ENCODE data around the gene SHLD1.

Gene SHLD1

DNA sequence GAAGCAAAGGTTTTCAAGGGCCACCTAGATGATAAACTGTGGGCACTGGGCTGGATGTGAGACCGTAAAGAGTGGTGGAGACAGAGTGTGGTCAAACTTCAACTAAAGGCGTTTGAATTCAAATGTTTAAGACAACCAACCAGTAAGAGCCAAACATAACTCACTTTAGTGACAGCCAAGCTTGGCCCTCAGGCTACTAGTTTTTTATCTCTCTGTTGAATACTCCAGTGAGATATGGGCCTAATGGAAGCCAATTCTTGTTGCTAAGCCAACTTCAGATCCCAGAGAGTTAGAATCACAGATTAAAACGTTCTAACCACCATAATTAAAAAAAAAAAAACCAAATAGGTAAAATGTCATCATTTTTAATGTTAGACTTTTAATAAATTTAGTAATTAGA, 142.9 kb downstream of the SHLD1 start:
- DNase-seq, result no peak
- no peak for ATAC-seq

DNA sequence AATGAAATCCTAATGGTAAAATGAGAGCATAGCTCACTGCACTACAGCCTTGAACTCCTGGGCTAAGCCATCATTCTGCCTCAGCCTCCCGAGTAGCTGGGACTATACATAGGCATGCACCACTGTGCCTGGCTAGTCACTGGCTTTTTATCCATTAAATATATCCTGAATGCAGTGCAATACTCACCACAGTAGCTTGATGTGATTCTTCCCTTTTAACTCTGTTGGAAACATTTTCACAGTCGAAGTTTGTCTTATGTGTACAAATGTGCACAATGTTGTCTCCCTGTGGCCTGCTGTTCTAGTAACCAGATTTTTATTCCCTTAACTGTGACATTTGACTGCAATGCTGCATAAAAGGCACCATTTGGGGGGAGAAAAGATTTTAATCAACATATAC, 143.4 kb downstream of the SHLD1 start:
- no peak for ATAC-seq
- DNase-seq, result no peak

DNA sequence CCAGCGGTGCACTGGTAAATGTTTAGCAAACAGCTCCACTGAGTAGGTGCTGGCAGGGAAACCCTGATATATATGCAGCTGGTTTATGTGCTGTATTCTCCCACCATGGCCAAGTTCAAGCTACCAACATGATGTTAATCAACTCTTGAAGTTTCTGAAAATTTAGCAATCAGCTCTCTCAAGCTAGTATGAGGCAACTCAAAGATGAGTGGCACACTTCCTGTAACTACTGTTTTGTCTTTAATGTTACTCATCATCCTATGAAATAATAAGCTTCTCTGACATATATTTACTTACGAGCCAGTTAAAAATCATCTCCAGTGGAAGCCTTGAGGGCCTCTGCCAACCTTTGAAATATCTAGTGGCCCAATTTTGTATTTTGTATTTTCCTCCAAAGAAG, 145.4 kb downstream of the SHLD1 start:
- ATAC-seq, result no peak
- no peak for DNase-seq

DNA sequence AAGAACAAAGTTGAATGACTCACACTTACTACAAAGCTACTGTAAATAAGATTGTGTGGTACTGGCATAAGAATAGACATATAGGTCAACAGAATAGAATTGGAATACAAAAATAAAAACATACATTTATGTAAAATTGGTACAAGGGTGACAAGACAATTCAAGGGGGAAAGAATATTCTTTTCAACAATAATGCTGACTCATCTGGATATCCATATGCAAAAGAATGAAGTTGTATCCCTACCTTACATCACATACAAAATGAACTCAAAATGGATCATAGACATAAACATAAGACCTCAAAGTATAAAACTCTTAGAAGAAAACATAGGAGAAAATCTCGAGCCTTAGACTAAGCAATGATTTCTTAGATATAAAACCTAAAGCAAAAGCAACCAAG, 149.2 kb downstream of the SHLD1 start:
- DNase-seq (no peak), ATAC-seq (no peak)

DNA sequence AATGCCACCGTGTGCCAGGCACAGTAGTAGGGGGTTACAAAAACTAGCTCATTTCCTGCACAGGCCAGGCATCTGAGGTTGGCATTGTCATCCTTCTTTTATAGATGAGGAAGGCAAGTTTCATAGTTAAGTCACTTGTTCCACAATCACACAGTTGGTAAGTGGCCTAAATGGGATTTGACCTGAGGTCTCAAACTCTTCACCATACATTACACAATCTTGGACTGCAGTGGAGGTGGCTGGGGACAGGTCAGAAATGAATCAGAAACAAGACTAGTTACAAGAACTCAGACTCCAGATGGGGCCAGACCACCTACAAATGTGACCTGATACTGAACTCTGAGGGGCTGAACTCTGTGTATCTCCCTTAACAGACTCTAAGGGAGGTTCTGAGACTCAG, 150.7 kb downstream of the SHLD1 start:
- DNase-seq (no peak), ATAC-seq (no peak)

DNA sequence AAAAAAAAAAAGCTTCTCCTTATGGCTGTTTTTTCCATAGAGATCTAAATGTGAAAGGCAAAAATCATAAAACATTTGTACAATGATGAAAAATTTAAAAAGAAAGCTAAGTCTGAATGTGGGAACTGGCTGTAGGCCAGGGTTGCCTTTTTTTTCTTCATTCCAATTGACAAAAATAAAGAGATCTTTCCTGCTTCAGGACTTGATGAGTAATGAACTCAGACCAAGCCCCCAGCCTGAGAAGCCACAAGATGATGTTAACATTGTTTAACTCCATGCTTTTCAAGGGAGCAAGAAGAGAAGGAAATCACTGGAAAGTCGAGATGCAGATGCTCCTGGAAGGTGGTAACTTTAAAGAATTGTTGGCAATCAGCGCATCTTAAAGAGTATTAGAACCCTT, 158.8 kb downstream of the SHLD1 start:
- no peak for DNase-seq
- ATAC-seq, result no peak

DNA sequence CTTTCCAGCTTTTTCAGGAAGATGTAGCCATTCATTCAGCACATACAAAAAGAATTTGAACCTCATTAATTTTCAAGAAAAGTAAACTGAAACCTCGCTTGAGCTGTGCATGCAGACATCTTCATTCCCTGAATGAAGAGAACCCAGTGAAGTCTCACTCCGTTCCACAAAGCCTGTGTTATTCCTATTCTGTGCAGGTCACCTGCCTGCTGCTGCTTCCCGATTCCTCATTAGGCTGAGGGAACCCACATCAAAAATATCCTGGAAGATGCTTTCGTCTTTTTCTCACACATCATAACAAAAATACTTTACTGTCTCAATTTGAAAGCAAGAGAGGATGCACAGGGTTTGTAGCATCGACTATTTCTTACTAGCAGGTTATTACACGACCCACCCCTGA, 160.0 kb downstream of the SHLD1 start:
- no peak for ATAC-seq
- DNase-seq, result no peak

DNA sequence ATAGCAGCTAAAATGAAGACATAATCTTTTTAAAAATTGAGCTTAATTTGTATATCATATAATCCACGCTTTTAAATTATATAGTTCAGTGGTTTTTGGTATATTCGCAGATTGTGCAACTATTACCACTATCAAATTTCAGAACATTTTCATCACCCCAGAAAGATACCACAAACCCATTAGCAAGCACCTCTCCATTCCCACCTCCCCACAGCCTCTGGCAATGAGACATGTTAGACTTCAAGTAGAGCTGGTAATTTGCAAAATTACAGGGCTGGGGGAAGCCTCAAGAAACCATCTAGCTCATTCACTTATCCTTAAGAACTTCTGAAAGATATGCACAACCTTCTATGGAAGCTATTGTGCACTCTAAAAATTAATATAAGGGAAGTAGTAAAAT, 163.0 kb downstream of the SHLD1 start:
- DNase-seq, result no peak
- ATAC-seq, result no peak
